Heart left ventricle (tissue), 16 donors: Measurements from ENCODE around the gene PCDHA6. TPM values are rescaled to one million over a fixed set of nuclear protein-coding genes. Genes with fewer than 3 reads are reported as not detected.
A peak's percentile ranks its signal among the peaks of the same experiment; 100 is the strongest.

Experiments used
- ATAC-seq, 4 donors: fragments of 200-7000 bp; cut with Tn5 transposase; one replicate each; pipeline ENCODE4 v1.9.1; 2020 to 2022; ENCODE audit warnings: moderate library complexity in 4 of 4, mild to moderate bottlenecking in 3 of 4, moderate number of reproducible peaks in 1 of 4
- DNase-seq, 5 donors: peaks; one replicate each; pipeline ENCODE4 v3.0.0-alpha.2; 2020
- H3K27ac ChIP-seq, 12 donors: fragments of 200-600 bp; sonication (generic) in 4 of 12; one replicate each; pipeline versions ENCODE4 v1.5.0 to v1.8.0; 2016 to 2022; ENCODE audit warnings: mild to moderate bottlenecking in 2 of 12
- H3K27me3 ChIP-seq, 9 donors: fragments of 200-600 bp; sonication (generic) in 2 of 9; one replicate each; pipeline versions ENCODE4 v1.5.1 to v1.8.0; 2016 to 2022; ENCODE audit warnings: mild to moderate bottlenecking in 3 of 9
- H3K36me3 ChIP-seq, 9 donors: fragments of 200-600 bp; sonication (generic) in 2 of 9; one replicate each; pipeline versions ENCODE4 v1.5.0 to v1.8.0; 2018 to 2022; ENCODE audit warnings: mild to moderate bottlenecking in 2 of 9
- H3K4me1 ChIP-seq, 12 donors: fragments of 200-600 bp; sonication (generic) in 4 of 12; one replicate each; pipeline versions ENCODE4 v1.5.0 to v1.8.0; 2016 to 2022; ENCODE audit warnings: mild to moderate bottlenecking in 3 of 12
- H3K4me3 ChIP-seq, 12 donors: fragments of 200-600 bp; sonication (generic) in 4 of 12; one replicate each; pipeline versions ENCODE4 v1.5.0 to v1.8.0; 2017 to 2022; ENCODE audit warnings: mild to moderate bottlenecking in 9 of 12, moderate library complexity in 4 of 12
- H3K9me3 ChIP-seq, 12 donors: fragments of 200-600 bp; sonication (generic) in 4 of 12; one replicate each; pipeline versions ENCODE4 v1.5.0 to v1.8.0; 2016 to 2022; ENCODE audit warnings: mild to moderate bottlenecking in 1 of 12
- CTCF ChIP-seq, 12 donors: fragments of 200-600 bp; sonication (generic) in 4 of 12; IDR thresholded peaks; one replicate each; pipeline versions ENCODE4 v1.5.0 to v1.8.0; 2018 to 2022; ENCODE audit warnings: antibody characterized with exemption in 12 of 12, mild to moderate bottlenecking in 5 of 12
- POLR2A ChIP-seq, 2 donors: fragments of 450-650 bp; IDR thresholded peaks; one replicate each; pipeline ENCODE4 v1.6.1; 2017; ENCODE audit warnings: antibody characterized with exemption in 2 of 2, mild to moderate bottlenecking in 2 of 2, moderate library complexity in 2 of 2
- WGBS, 4 donors: extraction: QIAGEN DNeasy Blood & Tissue Kit in 2 of 4; methylation state at CpG; one replicate each; pipeline versions ENCODE4 v1.1.5 to v1.1.7; 2013 to 2018; 5-methylcytosine and 5-hydroxymethylcytosine counted together
- intact Hi-C, 10 donors: fragments of 100-400 bp; cut with DNase I; formaldehyde crosslinking; loops; one replicate each; pipeline versions ENCODE4 v1.11.1 to v1.14.2; 2022
- polyA plus RNA-seq, 2 donors: library from polyadenylated mRNA; stranded (reverse); fragments of 200-250 nt; gene quantifications; one replicate each; pipeline ENCODE4 v1.2.3, GENCODE V29; 2013
- total RNA-seq, 9 donors: library from RNA; depleted of rRNA in 2 of 9; stranded (reverse); fragments of >200 nt in 2 of 9; fragmentation: NEBNext Ultra II Directional in 3 of 9; extraction: Animal tissue kit (Norgen Biotek cat#: 25700) in 3 of 9; gene quantifications; one replicate each; pipeline versions ENCODE4 v1.1.0 to v1.2.4, GENCODE V29; 2016 to 2023
- donor health status: ischemic (EF 13 %, LVEDD 7.1; RV severe dilation, severe dysfunction).
- donor health status: healthy with polysubstance abuse.
- donor health status: DM: no; HTN: yes; CAD: no.
- donor health status: DM: no; HTN: no; CAD: no.
- donor health status: ischemic (EF 25% LVEDD 6.9; RV normal size, moderate dysfunction).
- donor health status: ischemic (EF 25% LVEDD 5.7; RV mildly dilated, moderate dysfunction).
- donor health status: healthy.
- donor health status: DM: yes; HTN: yes; CAD: no.
- donor health status: ischemic (EF 35%, LVEDD 5.7; RV mildly dilated, moderate dysfunction).
- donor health status: nonischemic (EF 11% LVEDD 7.7; RV severe dilation, severe dysfunction).
- donor health status: DM: yes; HTN: yes; CAD: no.
- donor health status: PGD.
- donor health status: ischemic (EF 29% LVEDD 5.4; RV normal size, mild dysfunction).
- donor health status: nonischemic (EF 23%, LVEDD 6.1; RV moderate dilation, normal function).

Gene PCDHA6
- total and polyA plus RNA-seq, 11 donors = 0.10 to 0.36 (median 0.29) TPM; not detected in 5

GRCh38 chr5:140857987-140858240 is 30.2 kb downstream of the PCDHA6 start:
- ATAC-seq (no peak), DNase-seq (peak in 1 of 5 donors; percentile 19)
- H3K9me3 ChIP-seq = peaks cover 0 to 46% (median 19%) of the 10 kb centered on the region in 12 donors
- no peak overlapping the region for H3K4me3 ChIP-seq
- TF ChIP-seq CTCF (IDR thresholded peaks at IDR 0.05) (no peak), POLR2A (IDR thresholded peaks at IDR 0.05) (no peak)
- H3K27ac ChIP-seq = no peak overlapping the region
- no peaks in the 10 kb centered on the region for H3K4me1 ChIP-seq
- WGBS, 4 donors = 49 to 60% (median 53%) methylated on average over 2 to 22 of the region's 22 CpGs
- peaks cover 0 to 68% (median 14%) of the 10 kb centered on the region in 9 donors for H3K27me3 ChIP-seq
- intact Hi-C loops = loop anchor here in 1 of 10 donors (10.0 kb wide), 1 partner anchor 187 kb away; no protein-coding TSS in a partner anchor
- no peaks in the 10 kb centered on the region for H3K36me3 ChIP-seq

- Histone ChIP-seq H3K27me3 (peaks cover 0 to 64% (median 4%) of the 10 kb centered on the region in 9 donors), H3K36me3 (no peaks in the 10 kb centered on the region), H3K4me1 (no peaks in the 10 kb centered on the region), H3K27ac (no peak overlapping the region), H3K4me3 (no peak overlapping the region), H3K9me3 (peaks cover 0 to 36% (median 16%) of the 10 kb centered on the region in 12 donors)
- 33 to 51% (median 46%) methylated on average over 58 to 76 of the region's 76 CpGs for WGBS, 4 donors
- intact Hi-C loops = loop anchor here in 1 of 10 donors (10.0 kb wide), 1 partner anchor 182 kb away; no protein-coding TSS in a partner anchor
- DNase-seq = peak in 1 of 5 donors; percentile 44
- ATAC-seq = no peak
- TF ChIP-seq CTCF (IDR thresholded peaks at IDR 0.05) (no peak), POLR2A (IDR thresholded peaks at IDR 0.05) (no peak)
Observed at GRCh38 chr5:140862441-140863295, 34.9 kb downstream of the PCDHA6 start.

DNA sequence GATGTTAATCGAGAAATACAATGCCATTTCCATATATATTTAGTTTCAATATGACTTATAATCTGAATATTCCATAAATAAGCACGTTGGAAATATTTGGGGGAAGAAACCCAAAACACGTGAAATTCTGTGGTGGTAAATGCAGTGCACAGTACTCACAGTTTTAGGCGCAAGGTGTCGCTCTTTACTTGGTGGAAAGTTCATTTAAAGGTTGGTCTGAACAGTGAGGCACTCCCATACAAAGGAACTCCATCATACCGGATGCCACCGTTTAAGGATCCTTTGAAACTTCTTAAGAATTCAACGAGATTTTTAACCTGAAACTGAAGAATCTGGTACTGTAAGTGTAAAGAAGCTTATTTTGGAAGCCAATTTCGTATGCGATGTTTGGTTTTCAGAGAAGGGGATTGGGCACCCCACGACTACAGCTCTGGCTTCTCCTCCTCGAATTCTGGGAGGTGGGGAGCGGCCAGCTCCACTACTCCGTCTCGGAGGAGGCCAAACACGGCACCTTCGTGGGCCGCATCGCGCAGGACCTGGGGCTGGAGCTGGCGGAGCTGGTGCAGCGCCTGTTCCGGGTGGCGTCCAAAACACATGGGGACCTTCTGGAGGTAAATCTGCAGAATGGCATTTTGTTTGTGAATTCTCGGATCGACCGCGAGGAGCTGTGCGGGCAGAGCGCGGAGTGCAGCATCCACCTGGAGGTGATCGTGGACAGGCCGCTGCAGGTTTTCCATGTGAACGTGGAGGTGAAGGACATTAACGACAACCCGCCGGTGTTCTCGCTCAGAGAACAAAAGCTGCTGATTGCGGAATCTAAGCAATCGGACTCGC is 41.2 kb downstream of the PCDHA6 start, which contains the start of gene PCDHA11:
Gene PCDHA11 (plus strand): TSS at position 237 of the 834 bp plus-strand sequence. CDS start 147 bp downstream, at position 384.
- no peak within 1 kb of the TSS for H3K27ac ChIP-seq
- peak within 1 kb of the TSS in 2 of 12 donors; percentile 8 to 16 for H3K4me3 ChIP-seq
- peaks cover 0 to 31% (median 16%) of the 10 kb centered on the region in 12 donors for H3K9me3 ChIP-seq
- TF ChIP-seq POLR2A (IDR thresholded peaks at IDR 0.05) = no peak
- peak in 2 of 12 donors; percentile 19 to 29 for TF ChIP-seq CTCF (IDR thresholded peaks at IDR 0.05)
- ATAC-seq (no peak), DNase-seq (no peak)
- peaks cover 0 to 77% (median 11%) of the 10 kb centered on the region in 9 donors for H3K27me3 ChIP-seq
- H3K4me1 ChIP-seq = no peaks in the 10 kb centered on the region
- intact Hi-C loops = loop anchor here in 2 of 10 donors (5.0 to 10.0 kb wide), 2 partner anchors 173 to 176 kb away; no protein-coding TSS in a partner anchor
- H3K36me3 ChIP-seq = no peaks in the 10 kb centered on the region
- 12 to 22% (median 15%) methylated on average over 41 of the region's 41 CpGs for WGBS, 4 donors
